Rectal smooth muscle tissue (tissue), 1 donor: ENCODE results near the gene KLF13.

Source experiments
- H3K27ac ChIP-seq: one replicate; pipeline ENCODE4 v1.7.0; 2013; ENCODE audit warnings: low read depth, low read length, inconsistent platforms
- H3K27me3 ChIP-seq: one replicate; pipeline ENCODE4 v1.7.0; 2013; ENCODE audit warnings: low read length; ENCODE audit not compliant: control insufficient read depth, insufficient read depth
- H3K36me3 ChIP-seq: one replicate; pipeline ENCODE4 v1.7.0; 2013; ENCODE audit warnings: low read length; ENCODE audit not compliant: control insufficient read depth, insufficient read depth
- H3K4me1 ChIP-seq: one replicate; pipeline ENCODE4 v1.7.0; 2013; ENCODE audit warnings: low read length; ENCODE audit not compliant: control insufficient read depth, insufficient read depth
- H3K4me3 ChIP-seq: one replicate; pipeline ENCODE4 v1.7.0; 2013; ENCODE audit warnings: low read length
- H3K9ac ChIP-seq: one replicate; pipeline ENCODE4 v1.7.0; 2013; ENCODE audit warnings: low read length

The KLF13 gene

DNA sequence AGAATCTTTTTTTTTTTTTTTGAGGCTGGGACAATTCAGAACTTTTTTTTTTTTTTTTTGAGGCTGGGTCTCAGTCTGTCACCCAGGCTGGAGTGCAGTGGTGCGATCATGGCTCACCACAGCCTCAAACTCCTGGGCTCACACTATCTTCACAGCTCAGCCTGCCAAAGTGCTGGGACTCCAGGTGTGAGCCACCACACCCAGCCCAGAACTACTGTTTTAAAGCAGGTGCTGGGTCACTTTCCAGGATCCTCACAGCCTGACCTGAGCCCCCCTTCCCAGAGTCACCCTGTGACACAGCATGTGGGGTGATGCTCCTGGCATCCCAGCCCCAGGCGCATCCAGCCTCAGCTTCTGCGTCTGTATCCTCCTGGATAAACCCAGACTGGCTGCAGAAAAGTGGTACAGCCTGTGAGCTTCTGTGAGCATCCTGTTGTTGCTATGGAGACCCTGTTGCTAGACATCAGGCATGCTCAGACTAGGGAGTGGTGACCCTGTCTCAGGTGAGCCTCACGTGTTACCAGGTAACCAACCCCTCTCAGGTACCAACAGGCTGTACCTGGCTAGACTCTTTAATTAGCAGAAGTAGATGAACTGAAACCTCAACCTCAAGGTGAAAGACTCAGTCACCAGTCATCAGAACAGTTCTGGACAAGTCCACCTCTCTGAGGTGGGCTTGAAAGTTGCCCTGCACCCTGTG, 15.0 kb downstream of the KLF13 start:
- H3K4me3 ChIP-seq, result no peak overlapping the region
- peaks cover 30% of the 10 kb centered on the region for H3K4me1 ChIP-seq
- no peaks in the 10 kb centered on the region for H3K27me3 ChIP-seq
- H3K27ac ChIP-seq, result no peak overlapping the region
- no peaks in the 10 kb centered on the region for H3K36me3 ChIP-seq
- no peak overlapping the region for H3K9ac ChIP-seq

DNA sequence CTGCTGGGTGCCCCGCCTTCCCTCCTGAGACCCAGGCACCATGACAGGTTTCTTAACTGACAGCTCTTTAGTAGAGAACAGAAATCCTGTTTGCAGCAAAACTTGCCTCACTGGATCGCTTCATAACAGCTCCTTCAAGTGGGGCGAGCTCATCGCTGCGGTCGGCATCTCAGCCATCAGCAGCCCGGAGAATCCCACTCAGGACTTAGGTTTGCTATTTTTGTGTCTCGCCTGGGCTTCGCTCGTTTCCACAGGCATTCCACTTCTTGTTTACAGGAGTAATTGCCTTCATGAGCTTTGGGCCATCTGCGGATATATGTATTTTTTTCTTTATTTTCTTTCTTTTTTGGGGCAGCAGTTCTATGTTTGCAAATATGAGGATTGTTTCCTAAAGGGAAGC, 15.7 kb downstream of the KLF13 start:
- Histone ChIP-seq H3K36me3 (no peaks in the 10 kb centered on the region), H3K27me3 (no peaks in the 10 kb centered on the region), H3K4me3 (no peak overlapping the region), H3K9ac (no peak overlapping the region), H3K27ac (no peak overlapping the region), H3K4me1 (peaks cover 30% of the 10 kb centered on the region)

DNA sequence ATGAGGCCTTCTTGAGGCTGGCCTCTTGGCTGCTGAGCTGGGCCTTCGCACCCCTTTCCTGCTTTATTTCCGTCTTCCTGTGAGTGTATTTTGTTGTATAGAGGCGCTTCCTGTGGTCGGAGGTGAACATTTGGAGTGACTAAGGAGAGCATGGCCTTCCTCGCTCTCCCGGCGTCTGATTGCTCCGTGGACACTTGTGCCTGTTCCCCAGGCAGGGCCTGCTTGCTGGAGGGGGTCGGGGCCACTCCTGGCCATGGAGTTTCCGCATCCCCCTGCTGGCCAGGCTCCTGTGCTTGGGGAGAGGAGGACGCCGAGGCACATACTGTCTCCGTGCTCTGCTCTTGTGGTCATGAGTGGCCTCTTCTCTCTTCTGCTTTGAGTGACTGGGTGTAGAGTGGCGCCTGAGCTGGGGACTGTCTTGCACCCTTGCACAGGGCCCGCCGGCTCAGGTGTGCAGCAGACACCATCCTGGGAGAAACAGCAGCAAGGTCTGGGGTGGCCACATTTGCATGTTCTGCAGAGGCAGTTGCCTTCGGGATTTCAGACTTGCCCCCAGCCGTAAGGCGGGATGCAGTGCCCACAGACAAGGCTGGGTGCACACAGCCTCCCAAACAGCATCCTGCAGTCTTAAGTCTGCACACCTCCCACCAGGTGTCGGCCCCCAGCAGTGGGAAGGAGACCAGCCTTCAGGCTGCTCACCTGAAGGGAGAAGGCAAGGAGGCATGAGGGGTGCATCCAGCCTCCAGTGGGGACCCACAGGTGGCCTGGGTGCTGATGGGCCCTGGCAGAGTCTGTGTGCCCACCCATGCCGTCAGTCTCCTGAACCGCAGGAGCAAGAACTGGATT, 16.4 kb downstream of the KLF13 start:
- H3K27ac ChIP-seq, result no peak overlapping the region
- no peaks in the 10 kb centered on the region for H3K36me3 ChIP-seq
- H3K4me3 ChIP-seq, result no peak overlapping the region
- no peak overlapping the region for H3K9ac ChIP-seq
- H3K4me1 ChIP-seq, result peaks cover 30% of the 10 kb centered on the region
- H3K27me3 ChIP-seq, result no peaks in the 10 kb centered on the region

DNA sequence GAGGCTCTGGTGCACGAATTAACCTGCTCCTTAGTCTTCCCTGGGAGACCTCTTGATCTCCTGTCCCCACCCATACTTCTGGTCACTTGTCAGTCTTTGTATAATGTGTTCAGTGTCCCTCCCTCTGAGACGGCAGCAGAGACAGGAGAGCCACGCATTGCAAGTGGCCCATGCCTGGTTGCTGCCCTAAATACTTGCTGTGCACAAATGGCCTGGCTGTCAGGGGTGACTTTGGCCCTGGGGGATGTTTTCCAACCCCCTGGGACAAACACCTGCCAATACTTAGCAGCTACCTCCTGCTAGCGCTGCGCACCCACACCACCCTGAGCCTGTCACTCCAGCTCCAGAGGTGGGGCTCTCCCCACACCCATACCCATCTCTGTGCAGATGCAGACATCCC, 17.2 kb downstream of the KLF13 start:
- Histone ChIP-seq H3K27me3 (no peaks in the 10 kb centered on the region), H3K27ac (peak overlapping the region; percentile 28), H3K4me1 (peaks cover 23% of the 10 kb centered on the region), H3K36me3 (no peaks in the 10 kb centered on the region), H3K9ac (no peak overlapping the region), H3K4me3 (peak overlapping the region; percentile 13)

DNA sequence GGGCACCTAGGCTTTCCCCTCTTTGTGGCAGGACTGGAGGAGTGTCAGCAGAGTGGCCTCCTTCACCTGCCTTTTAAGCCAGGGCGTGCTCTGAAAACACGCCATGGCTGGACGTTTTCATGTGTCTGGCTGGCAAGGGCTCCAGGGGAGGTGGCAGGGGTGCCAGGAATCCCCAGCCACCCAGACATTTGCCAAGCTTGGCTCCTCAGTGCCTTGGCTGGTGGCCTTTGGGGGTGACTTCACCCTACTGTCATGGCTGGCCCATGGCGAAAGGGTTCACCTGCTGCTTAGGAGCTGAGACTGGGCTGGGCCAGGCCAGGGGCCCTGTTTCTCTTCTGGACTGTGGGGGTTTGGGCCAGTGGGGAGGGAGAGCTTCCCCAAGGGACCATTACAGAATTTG, 17.6 kb downstream of the KLF13 start:
- Histone ChIP-seq H3K4me1 (peaks cover 19% of the 10 kb centered on the region), H3K9ac (peak overlapping the region; percentile 38), H3K27me3 (no peaks in the 10 kb centered on the region), H3K4me3 (peak overlapping the region; percentile 13), H3K36me3 (no peaks in the 10 kb centered on the region), H3K27ac (peak overlapping the region; percentile 28)

DNA sequence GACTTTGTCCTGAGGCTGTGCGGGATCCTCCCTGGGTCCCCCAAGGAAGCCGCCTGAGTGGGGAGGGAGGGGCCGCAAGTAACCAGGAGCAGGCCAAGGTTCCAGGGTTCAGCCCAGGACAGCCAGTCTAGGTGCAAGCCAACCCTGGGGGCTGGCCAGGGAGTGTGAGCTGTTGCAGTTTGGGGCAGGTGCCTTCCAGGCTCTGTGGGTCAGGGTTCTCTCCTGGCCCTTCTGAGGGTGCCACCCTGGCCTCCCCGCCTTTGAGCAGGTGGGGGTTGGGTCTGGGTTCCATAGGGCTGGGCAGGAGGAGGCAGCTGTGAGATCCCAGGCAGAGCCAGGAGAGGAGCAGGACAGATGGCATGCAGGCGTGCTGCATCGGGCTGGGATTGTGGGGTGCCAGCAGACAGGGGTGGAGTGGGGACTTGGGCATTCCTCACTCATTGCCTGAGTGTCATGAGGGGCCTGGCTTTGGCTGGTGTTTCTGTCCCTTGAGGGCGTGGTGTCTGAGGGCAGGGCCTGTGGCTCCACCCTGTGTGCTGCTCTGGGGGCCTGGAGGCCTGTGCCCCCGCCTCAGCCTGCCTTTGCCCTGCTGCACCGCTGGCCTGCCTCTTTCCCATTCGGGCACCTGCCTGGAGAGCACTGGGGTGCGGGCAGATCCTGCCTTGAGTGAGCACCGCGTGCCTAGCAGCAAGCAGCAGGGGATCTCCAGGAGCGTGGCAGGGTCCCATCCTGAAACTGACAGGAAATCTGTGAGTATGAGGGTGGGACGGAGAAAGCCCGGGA, 18.4 kb downstream of the KLF13 start:
- H3K4me1 ChIP-seq, result peaks cover 12% of the 10 kb centered on the region
- no peak overlapping the region for H3K27ac ChIP-seq
- H3K36me3 ChIP-seq, result no peaks in the 10 kb centered on the region
- peak overlapping the region; percentile 47 for H3K4me3 ChIP-seq
- peak overlapping the region; percentile 38 for H3K9ac ChIP-seq
- no peaks in the 10 kb centered on the region for H3K27me3 ChIP-seq

DNA sequence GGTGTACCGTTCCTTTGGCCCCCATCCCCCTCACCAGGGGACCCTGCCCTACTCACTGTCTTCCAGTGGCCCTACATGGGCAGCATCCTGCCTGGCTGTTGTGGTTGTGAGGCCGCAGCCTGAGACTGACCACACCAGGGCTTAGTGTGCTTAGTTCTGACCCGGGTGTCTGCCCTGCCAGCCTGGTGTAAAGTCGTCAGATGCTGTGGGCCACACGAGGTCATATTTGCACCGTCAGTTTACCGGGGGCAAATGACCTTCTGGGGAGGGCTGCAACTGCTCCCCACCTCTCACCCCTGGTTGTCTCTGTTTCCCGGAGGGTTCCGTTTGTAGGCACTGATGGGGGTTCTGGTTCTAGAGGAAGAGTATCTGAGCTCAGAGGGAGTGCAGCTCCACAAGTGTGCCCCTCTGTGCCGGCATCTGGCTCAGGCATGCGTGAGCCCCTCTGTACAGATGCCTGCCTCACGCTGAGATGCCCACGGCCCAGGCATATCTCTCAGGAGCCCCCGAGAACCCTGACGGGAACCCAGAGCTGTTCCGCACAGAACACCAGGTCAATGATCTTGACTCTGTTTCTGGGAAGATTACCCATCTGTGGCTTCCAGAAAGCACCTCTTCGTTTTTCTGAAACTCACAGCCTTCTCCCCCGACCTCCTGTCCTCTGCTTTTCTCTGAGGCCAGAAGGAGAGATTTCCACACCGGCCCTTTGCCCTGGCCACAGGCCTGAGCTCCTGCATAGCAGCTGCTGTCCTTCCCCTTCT, 19.2 kb downstream of the KLF13 start:
- H3K27ac ChIP-seq, result no peak overlapping the region
- no peaks in the 10 kb centered on the region for H3K36me3 ChIP-seq
- H3K9ac ChIP-seq, result no peak overlapping the region
- no peaks in the 10 kb centered on the region for H3K27me3 ChIP-seq
- H3K4me3 ChIP-seq, result peak overlapping the region; percentile 47
- H3K4me1 ChIP-seq, result peaks cover 10% of the 10 kb centered on the region

DNA sequence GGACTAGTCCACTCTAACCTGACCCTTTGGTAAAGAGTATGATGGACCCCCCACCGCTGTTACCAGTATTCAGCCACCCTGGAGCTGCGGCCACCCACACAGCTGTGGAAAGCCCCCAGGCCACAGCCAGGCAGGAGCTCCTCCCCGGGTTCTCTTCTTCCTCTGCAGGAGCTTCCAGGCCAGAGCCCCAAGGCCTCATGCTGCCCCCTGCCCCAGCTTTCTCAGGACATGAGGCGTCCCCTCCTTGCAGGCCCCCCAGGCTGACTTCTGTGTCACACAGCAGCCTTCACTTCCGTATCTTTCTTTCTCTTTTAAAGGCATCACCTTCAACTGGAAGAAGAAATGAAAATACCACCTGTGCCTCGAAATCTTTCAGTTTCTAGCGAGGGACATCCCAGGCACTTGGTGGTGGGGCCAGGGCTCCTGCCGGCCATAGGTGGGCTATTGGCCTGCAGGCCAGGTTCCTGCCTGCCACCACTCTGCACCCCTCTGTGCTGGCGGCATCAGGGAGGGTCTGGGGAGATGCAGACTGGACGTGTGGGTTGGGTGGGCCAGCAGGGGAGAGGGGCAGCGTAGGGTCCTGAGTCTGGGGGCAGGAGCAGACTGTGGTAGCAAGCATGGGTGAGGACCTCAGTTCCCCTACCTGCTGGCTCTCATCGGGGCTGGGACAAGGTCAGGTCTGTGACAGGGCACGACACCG, 19.9 kb downstream of the KLF13 start:
- no peak overlapping the region for H3K27ac ChIP-seq
- H3K27me3 ChIP-seq, result no peaks in the 10 kb centered on the region
- H3K4me1 ChIP-seq, result peaks cover 10% of the 10 kb centered on the region
- H3K36me3 ChIP-seq, result no peaks in the 10 kb centered on the region
- no peak overlapping the region for H3K4me3 ChIP-seq
- H3K9ac ChIP-seq, result no peak overlapping the region

DNA sequence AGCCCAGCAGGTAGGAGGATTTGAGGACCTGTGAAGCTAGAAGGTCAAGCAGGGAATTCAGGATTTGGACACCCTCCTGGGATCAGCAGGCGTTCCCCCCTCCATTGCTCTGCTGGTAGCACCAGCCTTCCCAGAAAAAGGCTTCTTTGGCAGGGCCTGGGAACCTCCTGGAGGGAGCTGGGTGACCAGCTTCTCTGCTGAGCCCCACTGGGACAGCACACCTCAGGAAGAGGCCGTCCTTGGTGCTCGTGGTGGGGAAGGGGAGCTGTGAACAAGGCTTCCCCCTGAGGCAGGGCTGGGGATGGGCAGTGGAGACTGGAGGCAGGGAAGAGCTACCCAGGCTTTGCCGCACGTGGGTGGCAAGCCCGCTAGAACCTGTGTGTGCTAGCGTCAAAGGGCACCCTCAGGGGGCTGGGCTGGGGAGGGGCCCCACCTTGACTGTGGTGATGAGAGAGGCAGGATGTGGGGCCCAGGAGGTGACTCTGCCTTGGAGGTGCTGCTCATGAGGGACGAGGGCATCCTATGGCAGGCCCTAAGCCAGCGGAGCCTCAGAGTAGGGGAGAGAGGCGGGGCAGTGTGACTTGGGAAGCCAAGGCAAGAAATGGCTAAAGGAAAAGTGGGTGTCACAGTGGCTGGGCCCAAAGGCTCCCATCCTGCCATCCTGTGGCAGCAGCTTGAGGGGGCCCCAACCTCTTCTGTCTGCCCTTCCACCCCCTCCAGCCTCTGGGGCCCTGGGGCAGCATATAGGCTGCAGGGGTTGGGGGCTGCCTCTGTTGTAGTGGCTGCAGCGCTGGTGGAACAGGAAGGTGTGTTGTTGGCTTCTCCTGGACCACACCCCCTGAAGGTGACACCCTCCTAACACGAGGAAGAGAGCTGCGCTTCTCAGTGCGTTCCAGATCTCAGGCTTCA, 20.7 kb downstream of the KLF13 start:
- Histone ChIP-seq H3K4me3 (no peak overlapping the region), H3K36me3 (no peaks in the 10 kb centered on the region), H3K27ac (no peak overlapping the region), H3K4me1 (peaks cover 15% of the 10 kb centered on the region), H3K9ac (peak overlapping the region; percentile 16), H3K27me3 (no peaks in the 10 kb centered on the region)

DNA sequence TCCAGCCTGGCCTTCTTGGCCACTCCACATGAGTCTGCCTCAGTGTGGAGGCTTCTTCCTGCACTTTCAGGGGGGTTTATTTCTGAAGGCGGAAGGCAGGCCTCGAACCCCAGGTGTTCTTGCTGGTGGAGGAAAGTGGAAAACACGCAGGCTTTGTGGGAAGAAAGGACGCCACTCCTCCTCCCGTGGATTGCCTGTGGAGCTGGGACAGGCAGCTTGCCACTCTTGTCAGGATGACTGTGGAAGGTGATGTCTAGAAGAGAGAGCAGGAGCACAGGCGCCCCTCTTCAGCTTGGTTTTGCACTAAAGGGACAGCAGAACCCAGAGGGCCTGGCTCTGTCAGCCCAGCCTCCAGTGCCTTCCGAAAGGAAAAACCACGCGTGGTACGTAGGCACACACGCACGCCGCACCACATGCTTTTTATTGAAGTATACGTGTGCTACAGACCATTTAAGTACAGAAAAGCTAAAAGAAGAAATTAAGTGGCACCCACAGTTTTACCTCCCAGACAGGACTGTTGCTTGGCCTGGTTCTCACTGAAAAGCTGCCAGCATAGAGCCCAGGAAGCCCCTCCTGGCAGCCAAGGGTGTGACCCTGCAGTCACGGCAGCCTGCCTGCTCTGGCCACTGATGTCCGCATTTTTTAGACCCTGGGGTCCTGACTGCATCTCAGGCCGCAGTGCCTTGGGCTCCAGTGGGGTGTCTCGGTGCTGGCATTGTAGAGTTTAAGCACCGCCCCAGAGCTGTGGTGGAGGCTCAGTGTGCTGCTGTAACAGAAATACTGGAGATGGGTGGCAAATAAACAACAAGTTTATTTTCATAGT, 21.6 kb downstream of the KLF13 start:
- Histone ChIP-seq H3K36me3 (no peaks in the 10 kb centered on the region), H3K9ac (no peak overlapping the region), H3K27me3 (no peaks in the 10 kb centered on the region), H3K4me3 (no peak overlapping the region), H3K4me1 (peaks cover 24% of the 10 kb centered on the region), H3K27ac (no peak overlapping the region)
